ENCODE measurements around the gene FMO4.
A peak's percentile ranks its signal among the peaks of the same experiment; 100 is the strongest.

The FMO4 gene, protein sequence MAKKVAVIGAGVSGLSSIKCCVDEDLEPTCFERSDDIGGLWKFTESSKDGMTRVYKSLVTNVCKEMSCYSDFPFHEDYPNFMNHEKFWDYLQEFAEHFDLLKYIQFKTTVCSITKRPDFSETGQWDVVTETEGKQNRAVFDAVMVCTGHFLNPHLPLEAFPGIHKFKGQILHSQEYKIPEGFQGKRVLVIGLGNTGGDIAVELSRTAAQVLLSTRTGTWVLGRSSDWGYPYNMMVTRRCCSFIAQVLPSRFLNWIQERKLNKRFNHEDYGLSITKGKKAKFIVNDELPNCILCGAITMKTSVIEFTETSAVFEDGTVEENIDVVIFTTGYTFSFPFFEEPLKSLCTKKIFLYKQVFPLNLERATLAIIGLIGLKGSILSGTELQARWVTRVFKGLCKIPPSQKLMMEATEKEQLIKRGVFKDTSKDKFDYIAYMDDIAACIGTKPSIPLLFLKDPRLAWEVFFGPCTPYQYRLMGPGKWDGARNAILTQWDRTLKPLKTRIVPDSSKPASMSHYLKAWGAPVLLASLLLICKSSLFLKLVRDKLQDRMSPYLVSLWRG

DNA sequence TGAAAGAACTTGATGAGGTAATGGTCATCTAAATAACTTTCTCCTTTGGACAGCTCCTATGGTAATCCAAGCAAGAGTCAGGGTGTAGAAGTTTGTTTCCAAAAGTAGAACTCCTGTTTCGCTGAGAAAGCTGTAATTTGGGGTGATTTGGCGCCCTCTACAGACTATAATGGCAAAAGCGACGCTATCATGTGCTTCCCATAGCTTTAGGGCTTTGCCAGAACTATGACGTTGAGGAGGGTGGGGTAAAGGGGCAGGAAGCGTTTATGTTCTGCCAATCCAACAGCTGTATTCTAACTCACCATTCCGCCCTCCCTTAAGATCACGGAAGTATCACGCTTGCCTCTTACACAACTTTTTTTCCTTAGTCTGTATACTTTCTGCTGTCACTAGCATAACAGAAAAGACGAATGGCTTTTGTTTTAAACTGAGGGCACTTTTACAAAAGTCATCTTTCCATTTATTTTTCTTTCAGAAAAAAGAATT lies at the start of gene FMO4:
FMO4 (plus strand) TSS at position 349 of the 486 bp plus-strand sequence. CDS start 5,643 bp downstream, outside the sequence.
- Histone ChIP-seq H3K36me3 (ENCODE audit: control insufficient read depth in 2 of 2, insufficient read depth in 2 of 2, low read length in 2 of 2) (no peaks in the 10 kb centered on the region), H3K27me3 (ENCODE audit: control insufficient read depth in 2 of 2, insufficient read depth in 2 of 2, low read length in 2 of 2) (no peaks in the 10 kb centered on the region), H3K4me1 (ENCODE audit: control insufficient read depth in 2 of 2, insufficient read depth in 2 of 2, low read length in 2 of 2) (peaks cover 0 to 6% of the 10 kb centered on the region in 2 donors), H3K27ac (ENCODE audit: low read depth in 2 of 2, low read length in 2 of 2) (peak within 1 kb of the TSS; percentile 62 to 75), H3K4me3 (ENCODE audit: low read length in 2 of 2) (peak within 1 kb of the TSS; percentile 63 to 66), H3K9me3 (ENCODE audit: control insufficient read depth in 2 of 2, low read length in 2 of 2) (no peaks in the 10 kb centered on the region), H3K9ac (ENCODE audit: low read depth in 1 of 2, low read length in 2 of 2) (peak within 1 kb of the TSS; percentile 47 to 55)

GRCh38 chr1:171265686-171266085 lies 48.3 kb upstream of the FMO4 start:
- Histone ChIP-seq H3K27me3 (ENCODE audit: control insufficient read depth in 2 of 2, insufficient read depth in 2 of 2, low read length in 2 of 2) (no peaks in the 10 kb centered on the region), H3K4me1 (ENCODE audit: control insufficient read depth in 2 of 2, insufficient read depth in 2 of 2, low read length in 2 of 2) (no peaks in the 10 kb centered on the region), H3K9me3 (ENCODE audit: control insufficient read depth in 2 of 2, low read length in 2 of 2) (no peaks in the 10 kb centered on the region), H3K27ac (ENCODE audit: low read depth in 2 of 2, low read length in 2 of 2) (no peak overlapping the region), H3K9ac (ENCODE audit: low read depth in 1 of 2, low read length in 2 of 2) (no peak overlapping the region), H3K4me3 (ENCODE audit: low read length in 2 of 2) (no peak overlapping the region), H3K36me3 (ENCODE audit: control insufficient read depth in 2 of 2, insufficient read depth in 2 of 2, low read length in 2 of 2) (no peaks in the 10 kb centered on the region)

GRCh38 chr1:171266930-171267329 lies 47.1 kb upstream of the FMO4 start:
- Histone ChIP-seq H3K36me3 (ENCODE audit: control insufficient read depth in 2 of 2, insufficient read depth in 2 of 2, low read length in 2 of 2) (no peaks in the 10 kb centered on the region), H3K27me3 (ENCODE audit: control insufficient read depth in 2 of 2, insufficient read depth in 2 of 2, low read length in 2 of 2) (no peaks in the 10 kb centered on the region), H3K4me1 (ENCODE audit: control insufficient read depth in 2 of 2, insufficient read depth in 2 of 2, low read length in 2 of 2) (no peaks in the 10 kb centered on the region), H3K9me3 (ENCODE audit: control insufficient read depth in 2 of 2, low read length in 2 of 2) (no peaks in the 10 kb centered on the region), H3K27ac (ENCODE audit: low read depth in 2 of 2, low read length in 2 of 2) (no peak overlapping the region), H3K4me3 (ENCODE audit: low read length in 2 of 2) (no peak overlapping the region), H3K9ac (ENCODE audit: low read depth in 1 of 2, low read length in 2 of 2) (no peak overlapping the region)

DNA sequence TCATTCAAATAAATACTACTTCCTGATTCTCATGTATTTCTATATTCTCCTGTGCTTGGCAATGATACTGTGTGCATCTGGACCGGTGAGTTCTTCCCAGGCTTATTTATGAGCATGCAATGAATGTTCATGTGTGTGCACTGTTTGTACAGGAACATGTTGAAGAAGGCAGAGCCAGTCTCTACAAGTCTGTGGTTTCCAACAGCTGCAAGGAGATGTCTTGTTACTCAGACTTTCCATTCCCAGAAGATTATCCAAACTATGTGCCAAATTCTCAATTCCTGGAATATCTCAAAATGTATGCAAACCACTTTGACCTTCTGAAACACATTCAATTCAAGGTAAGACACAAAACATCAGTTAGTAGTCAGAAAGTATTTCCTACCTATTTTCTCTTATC lies 46.6 kb upstream of the FMO4 start:
- Histone ChIP-seq H3K27ac (ENCODE audit: low read depth in 2 of 2, low read length in 2 of 2) (no peak overlapping the region), H3K36me3 (ENCODE audit: control insufficient read depth in 2 of 2, insufficient read depth in 2 of 2, low read length in 2 of 2) (no peaks in the 10 kb centered on the region), H3K27me3 (ENCODE audit: control insufficient read depth in 2 of 2, insufficient read depth in 2 of 2, low read length in 2 of 2) (no peaks in the 10 kb centered on the region), H3K4me1 (ENCODE audit: control insufficient read depth in 2 of 2, insufficient read depth in 2 of 2, low read length in 2 of 2) (no peaks in the 10 kb centered on the region), H3K4me3 (ENCODE audit: low read length in 2 of 2) (no peak overlapping the region), H3K9ac (ENCODE audit: low read depth in 1 of 2, low read length in 2 of 2) (no peak overlapping the region), H3K9me3 (ENCODE audit: control insufficient read depth in 2 of 2, low read length in 2 of 2) (no peaks in the 10 kb centered on the region)

- H3K4me1 ChIP-seq (ENCODE audit: control insufficient read depth in 2 of 2, insufficient read depth in 2 of 2, low read length in 2 of 2), result no peaks in the 10 kb centered on the region
- H3K27ac ChIP-seq (ENCODE audit: low read depth in 2 of 2, low read length in 2 of 2), result no peak overlapping the region
- no peak overlapping the region for H3K9ac ChIP-seq (ENCODE audit: low read depth in 1 of 2, low read length in 2 of 2)
- H3K9me3 ChIP-seq (ENCODE audit: control insufficient read depth in 2 of 2, low read length in 2 of 2), result no peaks in the 10 kb centered on the region
- H3K36me3 ChIP-seq (ENCODE audit: control insufficient read depth in 2 of 2, insufficient read depth in 2 of 2, low read length in 2 of 2), result no peaks in the 10 kb centered on the region
- no peak overlapping the region for H3K4me3 ChIP-seq (ENCODE audit: low read length in 2 of 2)
- no peaks in the 10 kb centered on the region for H3K27me3 ChIP-seq (ENCODE audit: control insufficient read depth in 2 of 2, insufficient read depth in 2 of 2, low read length in 2 of 2)
Measured at GRCh38 chr1:171270806-171271205, 43.2 kb upstream of the FMO4 start.

- Histone ChIP-seq H3K27ac (ENCODE audit: low read depth in 2 of 2, low read length in 2 of 2) (no peak overlapping the region), H3K27me3 (ENCODE audit: control insufficient read depth in 2 of 2, insufficient read depth in 2 of 2, low read length in 2 of 2) (no peaks in the 10 kb centered on the region), H3K4me3 (ENCODE audit: low read length in 2 of 2) (no peak overlapping the region), H3K36me3 (ENCODE audit: control insufficient read depth in 2 of 2, insufficient read depth in 2 of 2, low read length in 2 of 2) (no peaks in the 10 kb centered on the region), H3K9ac (ENCODE audit: low read depth in 1 of 2, low read length in 2 of 2) (no peak overlapping the region), H3K9me3 (ENCODE audit: control insufficient read depth in 2 of 2, low read length in 2 of 2) (no peaks in the 10 kb centered on the region), H3K4me1 (ENCODE audit: control insufficient read depth in 2 of 2, insufficient read depth in 2 of 2, low read length in 2 of 2) (no peaks in the 10 kb centered on the region)
Measured at GRCh38 chr1:171277534-171277933, 36.4 kb upstream of the FMO4 start.

DNA sequence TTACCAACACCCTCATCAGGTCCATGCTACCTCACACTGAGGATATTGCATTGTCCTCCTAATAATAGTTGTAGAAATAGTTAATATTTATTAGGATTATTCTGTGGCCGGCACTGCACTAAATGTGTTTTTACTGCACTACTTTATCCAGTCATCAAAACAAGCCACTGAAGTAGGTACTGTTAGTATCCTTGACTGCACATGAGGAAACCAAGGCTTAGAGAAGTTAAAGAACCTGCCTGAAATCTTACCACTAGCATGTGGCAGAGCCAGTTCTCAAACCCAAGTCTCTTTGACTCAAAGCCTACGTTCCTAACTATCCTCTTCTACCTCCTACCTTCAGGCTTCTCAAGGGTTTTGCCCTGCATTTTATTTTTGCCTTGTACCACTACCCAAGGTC lies 34.7 kb upstream of the FMO4 start:
- Histone ChIP-seq H3K36me3 (ENCODE audit: control insufficient read depth in 2 of 2, insufficient read depth in 2 of 2, low read length in 2 of 2) (no peaks in the 10 kb centered on the region), H3K4me3 (ENCODE audit: low read length in 2 of 2) (no peak overlapping the region), H3K4me1 (ENCODE audit: control insufficient read depth in 2 of 2, insufficient read depth in 2 of 2, low read length in 2 of 2) (no peaks in the 10 kb centered on the region), H3K9me3 (ENCODE audit: control insufficient read depth in 2 of 2, low read length in 2 of 2) (no peaks in the 10 kb centered on the region), H3K27ac (ENCODE audit: low read depth in 2 of 2, low read length in 2 of 2) (no peak overlapping the region), H3K9ac (ENCODE audit: low read depth in 1 of 2, low read length in 2 of 2) (no peak overlapping the region), H3K27me3 (ENCODE audit: control insufficient read depth in 2 of 2, insufficient read depth in 2 of 2, low read length in 2 of 2) (no peaks in the 10 kb centered on the region)

GRCh38 chr1:171279678-171280077 lies 34.3 kb upstream of the FMO4 start:
- Histone ChIP-seq H3K9ac (ENCODE audit: low read depth in 1 of 2, low read length in 2 of 2) (no peak overlapping the region), H3K27me3 (ENCODE audit: control insufficient read depth in 2 of 2, insufficient read depth in 2 of 2, low read length in 2 of 2) (no peaks in the 10 kb centered on the region), H3K4me3 (ENCODE audit: low read length in 2 of 2) (no peak overlapping the region), H3K27ac (ENCODE audit: low read depth in 2 of 2, low read length in 2 of 2) (no peak overlapping the region), H3K4me1 (ENCODE audit: control insufficient read depth in 2 of 2, insufficient read depth in 2 of 2, low read length in 2 of 2) (no peaks in the 10 kb centered on the region), H3K9me3 (ENCODE audit: control insufficient read depth in 2 of 2, low read length in 2 of 2) (no peaks in the 10 kb centered on the region), H3K36me3 (ENCODE audit: control insufficient read depth in 2 of 2, insufficient read depth in 2 of 2, low read length in 2 of 2) (no peaks in the 10 kb centered on the region)

- Histone ChIP-seq H3K4me3 (ENCODE audit: low read length in 2 of 2) (no peak overlapping the region), H3K36me3 (ENCODE audit: control insufficient read depth in 2 of 2, insufficient read depth in 2 of 2, low read length in 2 of 2) (no peaks in the 10 kb centered on the region), H3K27ac (ENCODE audit: low read depth in 2 of 2, low read length in 2 of 2) (no peak overlapping the region), H3K4me1 (ENCODE audit: control insufficient read depth in 2 of 2, insufficient read depth in 2 of 2, low read length in 2 of 2) (no peaks in the 10 kb centered on the region), H3K9me3 (ENCODE audit: control insufficient read depth in 2 of 2, low read length in 2 of 2) (no peaks in the 10 kb centered on the region), H3K9ac (ENCODE audit: low read depth in 1 of 2, low read length in 2 of 2) (no peak overlapping the region), H3K27me3 (ENCODE audit: control insufficient read depth in 2 of 2, insufficient read depth in 2 of 2, low read length in 2 of 2) (no peaks in the 10 kb centered on the region)
Measured at GRCh38 chr1:171280599-171280998, 33.4 kb upstream of the FMO4 start.

GRCh38 chr1:171286032-171286705 lies 27.8 kb upstream of the FMO4 start:
- H3K27me3 ChIP-seq (ENCODE audit: control insufficient read depth in 2 of 2, insufficient read depth in 2 of 2, low read length in 2 of 2), result no peaks in the 10 kb centered on the region
- no peaks in the 10 kb centered on the region for H3K9me3 ChIP-seq (ENCODE audit: control insufficient read depth in 2 of 2, low read length in 2 of 2)
- H3K4me3 ChIP-seq (ENCODE audit: low read length in 2 of 2), result no peak overlapping the region
- no peaks in the 10 kb centered on the region for H3K4me1 ChIP-seq (ENCODE audit: control insufficient read depth in 2 of 2, insufficient read depth in 2 of 2, low read length in 2 of 2)
- H3K36me3 ChIP-seq (ENCODE audit: control insufficient read depth in 2 of 2, insufficient read depth in 2 of 2, low read length in 2 of 2), result no peaks in the 10 kb centered on the region
- no peak overlapping the region for H3K27ac ChIP-seq (ENCODE audit: low read depth in 2 of 2, low read length in 2 of 2)
- H3K9ac ChIP-seq (ENCODE audit: low read depth in 1 of 2, low read length in 2 of 2), result no peak overlapping the region
